ENCODE data around the gene STUM.
A peak's percentile ranks its signal among the peaks of the same experiment; 100 is the strongest.

DNA sequence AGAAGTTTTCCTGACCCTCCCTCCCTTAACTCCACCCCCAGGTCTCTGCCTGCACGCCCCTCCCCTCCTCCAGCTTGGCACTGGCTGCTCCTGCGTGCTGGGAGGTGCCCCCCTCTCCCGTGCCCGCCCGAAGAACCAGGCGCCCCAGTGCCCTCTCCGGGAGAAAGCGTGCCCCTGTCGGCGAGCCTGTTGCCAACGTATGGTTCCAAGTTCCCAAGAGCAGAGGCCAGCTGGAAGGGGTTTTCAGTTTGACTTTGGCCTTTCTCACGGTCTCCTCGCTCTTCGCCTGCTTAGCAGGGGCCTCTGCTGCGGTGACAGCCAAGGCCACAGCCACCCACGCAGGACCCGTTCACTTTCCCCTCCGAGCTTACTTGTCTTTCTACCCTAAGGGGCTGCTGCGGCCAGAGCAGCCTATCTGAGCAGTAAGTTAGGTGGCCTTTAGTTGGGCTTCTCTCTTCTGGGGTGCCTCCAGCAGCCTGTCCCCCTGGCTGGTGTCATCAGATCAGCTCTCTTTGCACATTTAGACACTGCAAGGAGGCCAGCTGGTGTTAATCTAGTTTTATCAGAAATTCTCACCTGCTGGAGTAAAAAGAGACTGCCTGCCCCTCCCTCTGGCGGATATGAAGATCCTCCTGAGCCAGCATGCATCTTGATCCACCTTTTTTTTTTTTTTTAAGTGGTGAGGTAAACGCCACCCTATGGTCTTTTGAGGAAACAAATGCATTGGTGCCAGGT, 1.5 kb downstream of the STUM start:
- TF ChIP-seq CTCF (IDR thresholded peaks at IDR 0.05; ENCODE audit: poor library complexity) (peak; percentile 11), EZH2 (IDR thresholded peaks at IDR 0.05; ENCODE audit: borderline replicate concordance) (no peak)
